Posterior cingulate gyrus (tissue), 11 donors: ENCODE results near the gene RHOBTB3.
A peak's percentile ranks its signal among the peaks of the same experiment; 100 is the strongest.

Source experiments
- DNase-seq, 10 donors: peaks; one replicate each; pipeline versions ENCODE4 v3.0.0 to v3.0.0-alpha.2; 2020 to 2021; ENCODE audit warnings: mixed read lengths in 3 of 10
- intact Hi-C: fragments of 100-400 bp; cut with DNase I; formaldehyde crosslinking; loops from one replicate; pipeline ENCODE4 v1.15.1; 2023

The RHOBTB3 gene

DNA sequence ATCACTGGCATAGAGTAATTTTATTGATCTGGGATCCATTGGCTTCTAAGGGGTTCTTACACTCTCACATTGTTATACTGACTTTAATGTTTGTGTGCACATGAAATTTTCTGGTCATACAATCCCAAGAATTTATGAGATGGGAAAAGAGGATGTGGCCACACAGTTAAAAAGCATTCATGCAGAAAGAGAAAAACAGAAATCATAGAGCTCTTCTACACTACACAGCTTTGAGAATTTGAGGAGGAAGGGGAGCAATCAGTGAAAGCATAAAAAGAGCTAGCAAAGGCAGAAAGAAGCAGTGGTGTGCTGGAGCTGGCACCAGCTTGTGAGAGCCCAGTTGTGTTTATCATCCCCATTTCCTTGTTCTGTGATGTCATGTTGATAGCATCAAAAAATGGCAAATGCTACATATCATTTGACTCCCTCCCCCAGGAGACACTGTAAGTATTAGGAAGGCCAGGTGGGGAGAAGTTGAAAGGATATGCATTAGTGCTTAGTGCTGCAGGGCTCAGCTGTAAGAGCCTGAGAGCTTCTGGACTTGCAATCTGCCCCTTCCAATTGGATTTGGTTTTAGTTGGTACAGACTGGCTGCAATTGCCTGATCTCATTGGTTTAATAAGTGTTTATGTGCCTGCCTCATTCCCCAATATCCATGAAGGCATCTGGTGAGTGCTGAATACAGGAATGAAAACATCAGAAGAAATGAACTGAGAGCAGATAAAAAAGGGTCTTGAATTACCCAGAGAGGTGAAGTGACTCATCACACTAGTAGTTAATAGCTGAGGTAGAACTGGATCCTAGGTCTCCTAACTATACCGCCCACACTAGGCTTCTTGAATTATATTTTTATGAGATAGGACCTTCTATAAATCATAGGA is 30.9 kb downstream of the RHOBTB3 start:
- DNase-seq = no peak
- intact Hi-C loops = no loop called here

DNA sequence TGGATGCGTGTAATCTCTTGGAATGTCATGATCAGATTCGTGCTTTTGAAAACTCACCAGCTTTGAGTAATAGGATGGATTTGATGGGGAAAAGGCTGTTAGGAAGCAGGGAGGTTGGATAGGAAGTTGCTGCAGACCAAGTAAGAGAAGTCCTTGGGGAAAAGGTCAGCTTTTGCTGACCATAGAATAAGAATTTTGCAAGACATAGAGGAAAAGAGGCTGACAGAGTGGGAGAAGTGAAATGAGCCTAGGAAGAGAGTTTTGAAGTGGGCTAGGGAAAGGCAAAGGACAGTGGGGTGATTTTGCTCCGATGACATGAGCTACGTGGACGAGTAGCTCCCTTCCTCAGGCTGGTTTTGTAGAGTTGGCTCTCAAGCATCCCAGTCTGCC is 31.5 kb downstream of the RHOBTB3 start:
- DNase-seq = no peak

DNA sequence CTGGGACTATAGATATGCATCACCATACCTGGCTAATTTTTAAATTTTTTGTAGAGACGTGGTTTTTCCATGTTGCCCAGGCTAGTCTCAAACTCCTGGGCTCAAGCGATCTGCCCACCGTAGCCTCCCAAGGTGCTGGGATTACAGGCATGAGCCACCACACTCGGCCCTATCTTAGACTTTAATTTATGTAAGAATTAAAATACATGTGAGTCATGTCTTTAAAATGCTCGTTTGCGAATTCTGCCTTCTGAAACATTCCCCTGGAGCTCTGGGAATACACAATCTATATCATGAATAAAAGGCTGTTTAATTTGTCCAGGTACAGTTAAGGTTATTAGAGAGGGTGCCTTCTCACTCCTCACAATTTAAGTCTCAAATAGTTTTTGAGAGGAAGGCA is 32.8 kb downstream of the RHOBTB3 start:
- intact Hi-C loops = no loop called here
- DNase-seq = no peak

More for the DNA sequence above, 31.5 kb downstream of the RHOBTB3 start:
- intact Hi-C loops = no loop called here

DNA sequence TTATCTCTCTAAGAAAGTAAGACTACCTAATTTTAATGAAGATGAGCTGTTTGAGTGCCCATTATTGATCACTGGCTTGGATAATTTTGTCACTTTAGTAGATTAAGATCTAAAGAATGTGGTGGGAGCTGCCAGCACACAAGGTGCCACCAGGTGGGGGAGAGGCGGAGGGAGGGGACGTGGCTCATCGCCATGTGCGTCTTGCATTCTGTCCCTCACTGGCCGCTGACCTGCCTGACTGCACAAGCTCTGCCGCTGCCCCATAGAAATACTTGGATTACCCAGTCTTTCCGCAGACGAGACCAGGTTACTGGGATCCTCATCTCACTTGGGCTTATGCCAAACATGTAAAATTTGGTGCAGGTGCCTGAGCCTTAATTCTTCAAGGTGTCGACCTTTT is 37.6 kb downstream of the RHOBTB3 start:
- no peak for DNase-seq
- intact Hi-C loops = no loop called here

DNA sequence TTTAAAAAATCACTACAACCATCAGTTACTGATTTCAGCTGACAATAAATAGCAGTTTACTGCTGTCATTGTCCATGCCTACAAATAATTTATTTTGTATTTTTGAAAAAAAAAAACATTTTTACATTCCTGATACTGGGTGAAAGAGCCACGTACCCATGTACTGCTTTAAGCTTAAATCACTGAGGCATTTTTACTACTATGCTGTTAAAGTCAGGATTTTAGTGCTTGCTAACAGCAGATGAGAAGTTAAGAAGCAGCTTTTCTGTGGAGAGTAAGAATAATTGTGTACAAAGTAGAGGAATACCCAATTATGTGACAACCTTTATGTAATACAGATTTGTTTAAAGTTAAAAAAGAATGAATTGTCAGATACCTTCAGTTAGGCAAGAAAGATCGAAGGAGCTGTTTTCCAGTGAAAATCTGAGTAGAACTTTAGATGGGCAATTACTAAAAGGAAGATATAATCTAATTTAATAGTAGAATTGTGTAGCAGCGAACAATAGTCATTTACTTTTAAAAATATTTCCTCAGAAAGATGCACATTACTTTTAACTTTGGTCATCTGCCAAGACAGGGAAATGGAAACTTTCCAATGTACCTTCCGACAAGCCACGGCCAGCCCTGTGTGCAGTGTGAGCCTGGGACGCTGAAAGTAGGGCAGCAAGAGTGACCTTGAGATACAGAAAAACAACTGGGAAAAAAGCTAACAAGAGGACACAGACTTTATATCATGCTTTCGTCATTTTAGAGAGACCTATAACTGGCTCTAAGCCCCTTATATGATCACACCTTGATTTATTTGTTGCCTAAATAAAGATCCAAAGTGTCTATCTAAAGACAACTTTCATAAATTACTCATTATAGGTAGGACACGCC is 39.9 kb downstream of the RHOBTB3 start:
- intact Hi-C loops = no loop called here
- DNase-seq = no peak

DNA sequence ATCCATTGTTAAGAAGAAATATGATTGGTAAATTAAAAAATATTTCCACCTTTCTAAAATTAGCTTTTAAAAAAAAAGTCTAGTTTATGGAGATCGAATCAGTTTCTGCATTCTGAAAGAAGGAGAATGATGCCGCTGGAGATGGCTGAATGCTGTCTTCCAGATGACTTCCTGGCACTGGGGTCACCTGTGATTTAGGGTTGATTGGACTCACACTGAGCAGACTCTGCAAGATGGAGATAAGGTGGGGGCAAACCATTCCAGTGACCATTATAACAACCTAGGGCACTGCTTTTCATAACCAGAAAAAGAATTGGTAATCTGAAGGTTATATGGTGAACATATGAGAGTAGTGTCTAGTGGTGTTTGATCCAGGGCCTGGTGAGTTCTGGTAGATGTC is 40.8 kb downstream of the RHOBTB3 start:
- intact Hi-C loops = no loop called here
- no peak for DNase-seq

DNA sequence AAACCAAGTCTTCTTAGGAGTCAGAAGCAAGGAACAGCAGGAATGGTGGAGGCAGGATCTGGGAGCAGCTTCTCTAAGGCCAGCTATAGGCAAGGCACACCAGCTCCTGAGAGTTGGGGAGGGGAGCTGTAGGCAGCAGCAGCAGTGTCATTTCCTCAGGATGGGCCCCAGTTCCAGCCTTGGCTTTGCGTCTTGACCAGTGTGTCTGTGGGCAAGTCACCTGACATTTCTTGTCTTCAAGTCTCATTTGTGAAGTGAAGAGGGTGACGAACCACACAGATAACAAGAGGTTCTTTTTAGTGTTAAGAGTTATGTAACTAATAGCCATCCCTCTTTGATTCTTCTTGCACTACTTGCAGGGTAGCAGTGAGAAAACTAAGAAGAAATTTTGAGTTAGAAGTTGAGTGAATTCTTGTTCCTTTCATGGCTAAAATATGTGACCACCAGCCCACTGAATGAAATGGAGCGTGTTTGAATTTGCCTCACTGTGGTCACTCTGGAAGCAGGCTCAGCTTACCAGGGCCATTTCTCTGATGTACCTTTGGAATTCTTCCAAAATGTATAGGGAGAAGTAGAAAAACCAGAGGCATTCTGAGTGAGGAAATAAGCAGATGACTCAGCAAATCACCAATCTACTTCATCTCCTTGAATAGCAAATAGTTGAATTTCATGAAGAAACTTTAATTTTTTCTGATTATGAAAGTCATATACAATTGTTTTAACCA is 42.4 kb downstream of the RHOBTB3 start:
- no peak for DNase-seq
- intact Hi-C loops = no loop called here

DNA sequence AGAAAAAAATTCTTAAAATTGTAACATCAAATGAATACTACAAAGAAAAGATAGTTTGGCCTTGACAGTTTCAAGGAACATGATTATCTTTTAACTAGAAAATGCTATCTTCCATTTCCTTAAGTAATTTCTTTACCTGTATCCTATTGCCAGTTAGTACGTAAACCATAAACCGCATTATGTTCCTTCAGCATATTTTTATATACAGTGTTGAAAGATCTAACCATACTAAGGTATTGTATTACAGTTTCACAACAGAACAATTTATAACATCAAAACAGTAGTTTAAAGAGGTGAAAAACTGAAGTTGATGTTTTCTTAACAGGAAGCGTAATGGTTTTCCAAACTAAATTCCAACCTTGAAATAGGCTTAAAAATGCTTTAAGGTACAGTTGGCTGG is 46.3 kb downstream of the RHOBTB3 start:
- DNase-seq = no peak
- intact Hi-C loops = no loop called here

DNA sequence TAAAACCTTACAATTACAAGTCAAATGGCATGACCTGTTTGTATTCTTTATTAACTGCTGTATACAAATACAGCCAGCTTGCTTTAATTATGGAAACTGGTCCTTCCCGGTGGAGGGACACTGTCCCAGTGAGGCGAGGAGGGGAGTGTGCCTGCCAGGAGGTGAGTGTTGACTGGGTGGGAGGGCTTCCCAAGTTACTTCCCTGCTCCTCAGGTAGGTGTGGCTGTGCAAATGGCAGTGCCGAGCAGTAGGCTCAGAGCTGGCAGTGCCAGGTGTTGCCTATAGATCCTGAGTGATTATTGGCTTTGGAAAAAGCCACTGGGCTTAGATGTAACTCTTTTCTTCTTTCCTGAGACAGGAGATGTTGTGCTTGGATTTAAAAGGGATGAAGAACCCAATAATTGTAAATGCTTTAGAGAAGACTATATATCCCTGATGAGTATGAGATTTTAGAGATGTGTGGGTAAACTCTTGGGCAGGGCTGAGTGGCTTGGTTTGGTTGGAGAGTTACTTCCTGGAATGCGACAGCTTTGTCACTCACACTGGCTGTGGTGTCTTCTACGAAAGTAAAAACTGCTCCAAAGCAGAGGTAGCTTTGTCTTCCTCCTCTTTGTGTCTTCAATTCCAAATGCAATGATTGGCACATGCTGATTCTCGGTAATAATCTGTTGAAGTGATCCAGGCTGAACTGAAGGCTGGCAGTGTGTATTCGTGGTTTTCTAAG is 47.7 kb downstream of the RHOBTB3 start:
- intact Hi-C loops = no loop called here
- no peak for DNase-seq

DNA sequence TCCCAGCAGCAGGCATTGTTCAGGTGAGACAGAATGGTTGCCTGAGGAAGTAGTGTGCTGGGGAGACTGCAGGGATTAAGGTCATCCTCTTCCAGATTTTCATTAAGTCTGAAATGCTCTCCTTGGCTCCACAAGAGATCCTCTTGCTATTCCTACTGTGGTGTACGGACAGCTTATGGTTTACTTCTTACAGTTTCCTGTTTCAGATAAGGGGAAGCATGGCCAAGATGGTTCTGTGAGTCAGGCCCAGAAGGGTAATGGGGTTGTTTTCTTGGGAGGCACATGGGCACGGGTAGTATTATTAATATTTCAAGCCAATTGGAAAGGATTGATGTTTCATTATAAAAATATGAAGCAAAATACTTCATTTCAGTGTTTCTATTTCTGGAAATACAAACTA is 48.5 kb downstream of the RHOBTB3 start:
- intact Hi-C loops = loop anchor here (2.0 to 5.0 kb wide), 3 partner anchors 47 to 135 kb away; partner anchors contain the start of gene RHOBTB3
- no peak for DNase-seq

DNA sequence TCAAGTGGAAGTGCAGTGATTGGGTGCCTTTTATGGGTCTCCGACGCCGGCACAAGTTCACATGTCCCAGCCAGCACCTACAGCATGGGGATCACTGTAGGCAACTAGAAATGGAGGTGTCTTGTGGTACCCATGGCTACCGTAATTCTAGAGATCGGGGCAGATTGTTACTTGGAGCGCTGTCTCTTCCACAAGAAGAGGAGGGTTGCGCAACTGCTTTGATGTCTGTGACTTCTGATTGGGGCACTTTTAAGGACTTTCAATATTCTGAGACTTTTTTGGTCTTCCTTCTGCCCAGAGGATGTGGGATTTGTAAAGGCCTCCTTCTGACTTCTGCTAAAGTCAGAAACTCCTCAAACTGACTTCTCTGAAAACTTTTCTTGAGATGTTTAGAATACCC is 49.5 kb downstream of the RHOBTB3 start:
- intact Hi-C loops = loop anchor here (2.0 to 5.0 kb wide), 3 partner anchors 48 to 136 kb away; partner anchors contain the start of gene RHOBTB3

DNA sequence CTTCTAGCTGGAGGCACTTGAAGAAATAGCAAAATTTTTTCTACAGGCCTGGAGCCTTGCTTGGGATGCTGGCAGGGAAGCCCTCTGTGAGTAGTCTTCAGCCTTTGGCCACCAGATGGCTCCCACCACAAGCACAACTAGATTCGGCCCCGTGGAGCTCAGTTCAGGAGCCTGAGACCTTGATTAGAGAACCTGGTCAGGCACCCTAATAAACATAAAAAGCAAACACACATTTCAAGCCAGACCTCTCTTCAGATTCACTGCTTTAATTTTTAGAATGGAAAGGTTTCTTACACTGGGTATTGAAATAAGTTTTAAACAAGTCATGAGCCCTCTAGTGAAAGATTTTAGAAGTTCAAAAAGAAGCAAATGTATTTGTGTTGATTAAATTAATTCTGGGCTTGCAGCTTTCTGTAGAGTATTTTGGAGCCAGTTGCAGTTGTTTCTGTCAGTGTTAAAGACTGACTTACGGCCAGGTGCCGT is 50.0 kb downstream of the RHOBTB3 start:
- DNase-seq = peak; percentile 40 to 95 (median 76)
- intact Hi-C loops = loop anchor here (1.0 to 5.0 kb wide), 4 partner anchors 49 to 136 kb away; partner anchors contain the start of gene RHOBTB3

More for the DNA sequence above, 49.5 kb downstream of the RHOBTB3 start:
- DNase-seq = no peak

DNA sequence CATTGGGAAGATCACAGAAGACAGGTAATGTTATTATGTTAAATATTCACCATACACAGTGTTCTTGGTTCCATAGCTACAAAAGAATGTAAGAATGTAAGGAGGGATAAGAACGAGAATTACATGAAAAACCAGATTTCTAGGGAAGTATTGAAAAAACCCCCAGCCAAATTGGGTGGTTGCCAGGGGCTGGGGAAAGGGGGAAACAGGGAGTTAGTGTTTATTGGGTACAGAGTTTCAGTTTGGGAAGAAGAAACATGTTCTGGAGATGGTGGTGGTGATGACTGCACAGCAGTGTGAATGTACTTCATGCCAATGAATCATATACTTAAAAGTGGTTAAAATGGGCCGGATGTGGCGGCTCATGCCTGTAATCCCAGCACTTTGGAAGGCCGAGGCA is 51.0 kb downstream of the RHOBTB3 start:
- no peak for DNase-seq
- intact Hi-C loops = loop anchor here (5.0 kb wide), 2 partner anchors 50 to 120 kb away; partner anchors contain the start of gene RHOBTB3

DNA sequence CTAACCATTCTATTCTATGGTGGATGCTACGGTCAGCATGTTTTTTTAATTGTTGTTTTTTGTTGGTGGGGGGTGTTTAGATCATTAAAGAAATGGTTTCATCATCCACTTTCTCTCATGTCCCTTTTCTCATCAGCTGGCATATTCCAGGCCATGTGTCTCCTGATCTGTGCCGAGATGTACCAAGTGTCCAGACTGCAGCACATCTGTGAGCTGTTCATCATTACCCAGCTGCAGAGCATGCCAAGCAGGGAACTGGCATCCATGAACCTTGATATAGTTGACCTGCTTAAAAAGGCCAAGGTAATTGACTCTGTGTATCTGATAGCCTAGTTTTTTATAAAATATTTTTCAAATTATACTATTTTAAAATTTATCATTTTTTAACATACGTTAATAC is 52.5 kb downstream of the RHOBTB3 start:
- intact Hi-C loops = loop anchor here (5.0 kb wide), 2 partner anchors 51 to 121 kb away; partner anchors contain the start of gene RHOBTB3
- no peak for DNase-seq

DNA sequence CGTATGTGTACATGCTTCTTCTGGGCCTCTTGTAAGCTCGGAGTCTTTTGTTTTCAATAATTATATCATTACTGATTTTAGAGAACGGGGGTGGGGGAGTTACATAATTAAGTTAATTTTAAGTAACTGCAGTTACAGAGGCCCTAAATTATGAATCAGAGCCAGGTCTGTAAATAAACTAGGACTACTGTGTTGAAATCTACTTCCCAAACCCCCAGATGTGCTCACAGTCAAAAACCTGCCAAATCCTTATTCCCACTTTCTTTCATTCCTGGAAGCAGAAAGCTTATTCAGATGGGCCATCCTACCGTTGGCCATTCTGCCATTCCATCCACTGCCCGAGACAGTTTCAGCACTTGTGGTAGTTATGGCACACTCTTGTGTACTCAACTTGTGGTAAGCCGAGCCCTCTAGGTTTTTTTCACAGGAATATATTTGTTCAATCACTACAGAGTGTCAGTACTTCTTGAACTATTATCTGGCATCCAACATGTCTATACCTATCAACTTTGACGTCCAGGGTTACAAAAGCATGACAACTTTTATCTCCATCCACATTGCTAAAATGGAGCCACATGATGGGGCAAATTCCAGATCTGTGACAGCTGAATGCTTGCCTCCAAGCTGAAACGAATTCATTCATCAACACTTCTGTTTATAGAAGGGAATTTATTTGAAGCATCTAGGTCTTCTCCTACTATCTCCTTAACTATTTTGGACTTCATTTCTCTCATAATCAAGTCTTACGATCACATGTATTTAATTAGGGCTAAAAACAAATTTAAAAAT is 53.6 kb downstream of the RHOBTB3 start:
- intact Hi-C loops = loop anchor here (5.0 kb wide), 2 partner anchors 52 to 122 kb away; partner anchors contain the start of gene RHOBTB3

DNA sequence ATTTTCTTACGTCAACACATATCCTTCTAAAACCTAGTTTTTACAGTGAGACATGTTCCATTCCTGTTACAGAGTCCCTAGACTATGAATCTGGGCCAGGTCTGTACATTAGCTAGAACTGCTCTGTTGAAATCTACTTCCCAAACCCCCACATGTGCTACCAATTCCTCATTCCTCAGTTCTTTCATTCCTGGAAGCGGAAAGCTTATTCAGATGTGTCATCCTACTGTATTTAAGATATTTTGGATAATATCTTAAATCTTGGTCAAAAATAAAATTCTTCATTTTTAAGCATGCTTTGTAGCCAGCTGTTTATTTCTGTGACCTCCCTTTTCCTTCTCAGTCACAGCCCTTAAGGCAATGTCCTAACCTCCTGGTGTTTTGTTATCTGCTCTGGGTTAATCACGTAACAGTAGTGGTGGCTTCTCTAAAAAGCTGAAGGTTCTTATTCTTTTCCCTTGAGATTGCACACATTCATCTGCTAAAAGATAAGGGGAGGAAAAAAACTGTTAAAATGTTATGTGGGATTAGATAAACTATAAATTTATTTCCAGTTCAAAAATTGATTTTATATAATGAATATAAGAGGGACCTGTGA is 55.8 kb downstream of the RHOBTB3 start:
- intact Hi-C loops = no loop called here

More for the DNA sequence above, 53.6 kb downstream of the RHOBTB3 start:
- no peak for DNase-seq

DNA sequence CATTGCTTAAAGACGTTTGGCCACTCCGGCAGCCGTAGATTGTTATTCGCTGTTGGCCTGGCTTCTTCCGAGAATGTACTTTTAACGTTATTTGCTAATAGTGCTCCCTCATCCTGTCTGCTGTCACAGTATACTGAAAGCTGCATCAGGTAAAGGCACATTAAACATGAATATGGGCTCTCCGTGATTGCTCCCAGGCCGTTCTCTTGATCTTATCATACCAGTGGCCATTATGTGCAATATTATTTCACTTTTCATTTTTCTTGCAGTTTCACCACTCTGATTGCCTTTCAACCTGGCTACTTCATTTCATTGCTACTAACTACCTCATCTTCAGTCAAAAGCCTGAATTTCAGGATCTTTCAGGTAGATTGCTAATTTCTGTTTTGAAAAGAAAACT is 57.4 kb downstream of the RHOBTB3 start:
- intact Hi-C loops = no loop called here
- DNase-seq = no peak

More for the DNA sequence above, 55.8 kb downstream of the RHOBTB3 start:
- no peak for DNase-seq

DNA sequence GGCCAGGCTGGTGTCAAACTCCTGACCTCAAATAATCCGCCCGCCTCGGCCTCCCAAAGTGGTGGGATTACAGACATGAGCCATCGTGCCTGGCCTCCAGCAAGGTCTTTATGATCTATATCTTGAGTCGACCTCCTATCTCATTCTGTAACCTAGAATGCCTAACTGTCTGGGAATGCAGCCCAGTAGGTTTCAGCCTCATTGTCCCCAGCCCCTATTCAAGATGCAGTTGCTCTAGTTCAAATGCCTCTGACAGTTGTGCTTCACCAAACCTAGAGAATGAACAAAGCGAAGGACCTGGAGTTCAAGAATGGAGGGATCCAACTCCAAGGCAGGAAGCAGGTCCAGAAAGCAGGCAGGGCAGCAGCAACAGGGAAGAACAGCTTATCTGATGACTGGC is 60.6 kb downstream of the RHOBTB3 start:
- DNase-seq = no peak
- intact Hi-C loops = no loop called here
